Measurements from ENCODE around the gene LCE1F.

GRCh38 chr1:152774875-152775274 is at the start of gene LCE1F:
- no peak for TF ChIP-seq CTCF (IDR thresholded peaks at IDR 0.05)
- TF ChIP-seq EZH2phosphoT487 (IDR thresholded peaks at IDR 0.05) = no peak
- no peak for TF ChIP-seq EZH2 (IDR thresholded peaks at IDR 0.05)

Measured in neural progenitor cell (in vitro differentiated cells).